ENCODE results near the gene PRR13. TPM values are rescaled to one million over a fixed set of nuclear protein-coding genes. Genes with fewer than 3 reads are reported as not detected.

Gene PRR13
- total and polyA plus RNA-seq, 9 of the 15 experiments (the other 6 are each of a cell fraction or from before 2014, with no cell fraction given) = 117 to 835 (median 285) TPM

- TF ChIP-seq REST (IDR thresholded peaks at IDR 0.05; ENCODE audit: borderline replicate concordance) = no peak
- no peak for TF ChIP-seq REST (CRISPR knock-in tag; IDR thresholded peaks at IDR 0.05; ENCODE audit: low read depth)
- TF ChIP-seq ARID2 (IDR thresholded peaks at IDR 0.05) = no peak
- TF ChIP-seq SNRNP70 (optimal IDR thresholded peaks at IDR 0.05; ENCODE audit: low read depth, low read length) = no peak
- TF ChIP-seq E2F3 (CRISPR knock-in tag; IDR thresholded peaks at IDR 0.05) = peak; percentile 64; the same call in 1 of the 2 replicates
- TF ChIP-seq THRA (IDR thresholded peaks at IDR 0.05) = no peak
- no peak for TF ChIP-seq NFIX (CRISPR knock-in tag; IDR thresholded peaks at IDR 0.05; ENCODE audit: low read depth)
- no peak for TF ChIP-seq PPARD (CRISPR knock-in tag; IDR thresholded peaks at IDR 0.05)
- no peak for TF ChIP-seq SRSF7 (optimal IDR thresholded peaks at IDR 0.05; ENCODE audit: low read depth, low read length)
- no peak for TF ChIP-seq PYGO2 (tag; IDR thresholded peaks at IDR 0.05)
- peak; percentile 71 to 74; a peak in 2 of 4 replicates for TF ChIP-seq MLLT1 (IDR thresholded peaks at IDR 0.05)
- TF ChIP-seq ZNF79 (CRISPR knock-in tag; IDR thresholded peaks at IDR 0.05; ENCODE audit: low read depth) = no peak
- TF ChIP-seq KAT8 (IDR thresholded peaks at IDR 0.05; ENCODE audit: low read depth) = no peak
- TF ChIP-seq ZNF764 (CRISPR knock-in tag; IDR thresholded peaks at IDR 0.05; ENCODE audit: low read depth) = no peak; the same call in 1 of the 2 replicates
- TF ChIP-seq NFXL1 (CRISPR knock-in tag; IDR thresholded peaks at IDR 0.05) = no peak
- TF ChIP-seq EWSR1 (IDR thresholded peaks at IDR 0.05; ENCODE audit: borderline replicate concordance, low read depth, partially characterized antibody) = no peak
- TF ChIP-seq FOXP1 (CRISPR knock-in tag; IDR thresholded peaks at IDR 0.05) = no peak; the same call in 1 of the 2 replicates
These were observed 10.9 kb downstream of the PRR13 start (continued) for GRCh38 chr12:53452159-53453077.

All from K562 (cell line).